Spleen (tissue), 11 donors: ENCODE results near the gene KIAA1328. TPM values are rescaled to one million over a fixed set of nuclear protein-coding genes. Genes with fewer than 3 reads are reported as not detected.
"Not testable (repeated sequence)": the region's sequence is repeated elsewhere in the genome, so short reads cannot be mapped to it uniquely, and the experiment has no call there.

ENCODE experiments used
- DNase-seq: peaks from one replicate; pipeline ENCODE4 v3.0.0-alpha.2; 2020
- H3K27ac ChIP-seq, 8 donors: fragments of 200-600 bp; sonication (generic) in 7 of 8; 1 replicate in 4 of 8; 2 replicates in 4 of 8; pipeline versions ENCODE4 v1.5.0 to v1.8.0; 2016 to 2021; ENCODE audit warnings: inconsistent platforms in 4 of 8, mild to moderate bottlenecking in 4 of 8, moderate library complexity in 1 of 8
- H3K27me3 ChIP-seq, 7 donors: fragments of 200-600 bp; sonication (generic) in 6 of 7; replicated peaks in 1 of 7; 1 replicate in 4 of 7; 2 replicates in 3 of 7; pipeline versions ENCODE4 v1.5.0 to v1.8.0; 2016 to 2021; ENCODE audit warnings: inconsistent platforms in 3 of 7, mild to moderate bottlenecking in 1 of 7
- H3K36me3 ChIP-seq, 6 donors: fragments of 200-600 bp; sonication (generic) in 5 of 6; 1 replicate in 4 of 6; 2 replicates in 2 of 6; pipeline versions ENCODE4 v1.5.0 to v1.8.0; 2016 to 2021; ENCODE audit warnings: inconsistent platforms in 2 of 6
- H3K4me1 ChIP-seq, 6 donors: fragments of 200-600 bp; sonication (generic) in 5 of 6; 1 replicate in 3 of 6; 2 replicates in 3 of 6; pipeline versions ENCODE4 v1.5.0 to v1.8.0; 2016 to 2021; ENCODE audit warnings: inconsistent platforms in 3 of 6
- H3K4me3 ChIP-seq, 8 donors: fragments of 200-600 bp; sonication (generic) in 7 of 8; 1 replicate in 4 of 8; 2 replicates in 4 of 8; pipeline versions ENCODE4 v1.5.0 to v1.8.0; 2016 to 2021; ENCODE audit warnings: inconsistent platforms in 4 of 8, mild to moderate bottlenecking in 4 of 8, moderate library complexity in 2 of 8
- H3K9me3 ChIP-seq, 8 donors: fragments of 200-600 bp; sonication (generic) in 7 of 8; 1 replicate in 4 of 8; 2 replicates in 4 of 8; pipeline versions ENCODE4 v1.5.0 to v1.8.0; 2016 to 2021; ENCODE audit warnings: inconsistent platforms in 4 of 8
- CTCF ChIP-seq, 11 experiments: fragments of 200-600 bp in 7 of 11; fragments of 450-650 bp in 4 of 11; sonication (generic) in 4 of 11; IDR thresholded peaks in 8 of 11; conservative IDR thresholded peaks in 3 of 11; 1 replicate in 7 of 11; 2 replicates in 4 of 11; pipeline versions ENCODE4 v1.4.0 to v1.8.0; 2016 to 2021; ENCODE audit warnings: antibody characterized with exemption in 11 of 11, inconsistent platforms in 4 of 11, mild to moderate bottlenecking in 1 of 11
- POLR2A ChIP-seq, 3 donors: fragments of 450-650 bp; IDR thresholded peaks; one replicate each; pipeline ENCODE4 v1.5.1; 2017; ENCODE audit warnings: antibody characterized with exemption in 3 of 3, mild to moderate bottlenecking in 1 of 3
- POLR2AphosphoS5 ChIP-seq, 3 donors: sonication (generic); formaldehyde crosslinking; IDR thresholded peaks; one replicate each; pipeline ENCODE4 v1.5.1; 2017; ENCODE audit warnings: antibody characterized with exemption in 3 of 3
- WGBS, 5 donors: extraction: QIAGEN DNeasy Blood & Tissue Kit in 3 of 5; methylation state at CpG; one replicate each; pipeline versions ENCODE4 v1.1.5 to v1.1.7; 2013 to 2018; 5-methylcytosine and 5-hydroxymethylcytosine counted together
- intact Hi-C: fragments of 100-400 bp; cut with DNase I; formaldehyde crosslinking; loops from one replicate; pipeline ENCODE4 v1.15.0; 2023; ENCODE audit warnings: low total_unique reads
- polyA plus RNA-seq, 3 donors: library from polyadenylated mRNA; stranded (reverse); fragments of 200-250 nt; gene quantifications; one replicate each; pipeline ENCODE4 v1.2.1, GENCODE V29; 2013
- total RNA-seq, 7 donors: library from RNA; depleted of rRNA in 3 of 7; stranded (reverse); fragments of >200 nt in 3 of 7; fragmentation: NEBNext Ultra II Directional in 4 of 7; extraction: Animal tissue kit (Norgen Biotek cat#: 25700) in 4 of 7; gene quantifications; one replicate each; pipeline versions ENCODE4 v1.1.0 to v1.2.1, GENCODE V29; 2016 to 2021
- donor health status: healthy with polysubstance abuse.
- donor health status: DM: no; HTN: no; CAD: no; lungs with moderate emphysema.
- donor health status: DM: no; HTN: no; CAD: no.
- donor health status: Bipolar disorder and iron deficiency.
- donor health status: healthy.
- donor health status: DM: no; HTN: no; CAD: no.
- donor health status: DM: yes; HTN: yes; CAD: no.

KIAA1328 gene
- total and polyA plus RNA-seq, 10 donors: 1.9 to 27.1 (median 14.9) TPM

GRCh38 chr18:37163119-37163518 lies 334.2 kb downstream of the KIAA1328 start:
- no peak for DNase-seq
- Histone ChIP-seq H3K27me3 (no peaks in the 10 kb centered on the region), H3K27ac (no peak overlapping the region), H3K4me3 (no peak overlapping the region), H3K4me1 (no peaks in the 10 kb centered on the region), H3K9me3 (no peaks in the 10 kb centered on the region), H3K36me3 (peaks cover 0 to 10% (median 0%) of the 10 kb centered on the region in 6 donors)
- TF ChIP-seq POLR2A (IDR thresholded peaks at IDR 0.05) (no peak), POLR2AphosphoS5 (IDR thresholded peaks at IDR 0.05) (no peak), CTCF (IDR thresholded peaks at IDR 0.05 in 8 of 11, conservative IDR thresholded peaks at IDR 0.05 in 3 of 11) (no peak)
- WGBS, 5 donors: 84 to 91% (median 86%) methylated on average over 4 of the region's 4 CpGs
- intact Hi-C loops: no loop called here

- DNase-seq: no peak
- Histone ChIP-seq H3K36me3 (peaks cover 0 to 10% (median 0%) of the 10 kb centered on the region in 6 donors), H3K9me3 (no peaks in the 10 kb centered on the region), H3K4me1 (no peaks in the 10 kb centered on the region), H3K4me3 (no peak overlapping the region), H3K27me3 (no peaks in the 10 kb centered on the region), H3K27ac (no peak overlapping the region)
- WGBS, 5 donors: 87 to 100% (median 91%) methylated on average over 1 of the region's 1 CpG
- intact Hi-C loops: no loop called here
- TF ChIP-seq CTCF (IDR thresholded peaks at IDR 0.05 in 8 of 11, conservative IDR thresholded peaks at IDR 0.05 in 3 of 11): no peak
- TF ChIP-seq POLR2AphosphoS5 (IDR thresholded peaks at IDR 0.05): no peak
- TF ChIP-seq POLR2A (IDR thresholded peaks at IDR 0.05): no peak
Observed at GRCh38 chr18:37166491-37166890, 337.6 kb downstream of the KIAA1328 start.

GRCh38 chr18:37166966-37167365 lies 338.0 kb downstream of the KIAA1328 start:
- DNase-seq, H3K4me1 ChIP-seq, H3K4me3 ChIP-seq, intact Hi-C loops, H3K9me3 ChIP-seq, H3K27ac ChIP-seq, H3K27me3 ChIP-seq: not testable (repeated sequence)
- H3K36me3 ChIP-seq: peaks cover 0 to 10% (median 0%) of the 10 kb centered on the region in 6 donors
- 86 to 93% (median 92%) methylated on average over 6 of the region's 6 CpGs for WGBS, 5 donors

- TF ChIP-seq POLR2A (IDR thresholded peaks at IDR 0.05) (no peak), CTCF (IDR thresholded peaks at IDR 0.05 in 8 of 11, conservative IDR thresholded peaks at IDR 0.05 in 3 of 11) (no peak), POLR2AphosphoS5 (IDR thresholded peaks at IDR 0.05) (no peak)
- no peak overlapping the region for H3K27ac ChIP-seq
- no peaks in the 10 kb centered on the region for H3K9me3 ChIP-seq
- no peaks in the 10 kb centered on the region for H3K4me1 ChIP-seq
- H3K36me3 ChIP-seq: peaks cover 0 to 26% (median 2%) of the 10 kb centered on the region in 6 donors
- H3K4me3 ChIP-seq: no peak overlapping the region
- no peaks in the 10 kb centered on the region for H3K27me3 ChIP-seq
- DNase-seq: no peak
- intact Hi-C loops: no loop called here
Observed at GRCh38 chr18:37170984-37171383, 342.1 kb downstream of the KIAA1328 start.

- H3K9me3 ChIP-seq: no peaks in the 10 kb centered on the region
- no peak overlapping the region for H3K27ac ChIP-seq
- intact Hi-C loops: no loop called here
- no peak for TF ChIP-seq POLR2A (IDR thresholded peaks at IDR 0.05)
- no peak for TF ChIP-seq CTCF (IDR thresholded peaks at IDR 0.05 in 8 of 11, conservative IDR thresholded peaks at IDR 0.05 in 3 of 11)
- no peak for TF ChIP-seq POLR2AphosphoS5 (IDR thresholded peaks at IDR 0.05)
- no peak overlapping the region for H3K4me3 ChIP-seq
- WGBS, 5 donors: 88 to 98% (median 91%) methylated on average over 2 of the region's 2 CpGs
- no peaks in the 10 kb centered on the region for H3K27me3 ChIP-seq
- no peak for DNase-seq
- H3K36me3 ChIP-seq: peaks cover 0 to 26% (median 2%) of the 10 kb centered on the region in 6 donors
- H3K4me1 ChIP-seq: no peaks in the 10 kb centered on the region
Observed at GRCh38 chr18:37173384-37173783, 344.5 kb downstream of the KIAA1328 start.
